8988T (cell line): ENCODE results near the gene UGT1A10.

ENCODE experiments used
- DNase-seq: peaks from one replicate; pipeline ENCODE4 v3.0.0; 2011

Gene UGT1A10

DNA sequence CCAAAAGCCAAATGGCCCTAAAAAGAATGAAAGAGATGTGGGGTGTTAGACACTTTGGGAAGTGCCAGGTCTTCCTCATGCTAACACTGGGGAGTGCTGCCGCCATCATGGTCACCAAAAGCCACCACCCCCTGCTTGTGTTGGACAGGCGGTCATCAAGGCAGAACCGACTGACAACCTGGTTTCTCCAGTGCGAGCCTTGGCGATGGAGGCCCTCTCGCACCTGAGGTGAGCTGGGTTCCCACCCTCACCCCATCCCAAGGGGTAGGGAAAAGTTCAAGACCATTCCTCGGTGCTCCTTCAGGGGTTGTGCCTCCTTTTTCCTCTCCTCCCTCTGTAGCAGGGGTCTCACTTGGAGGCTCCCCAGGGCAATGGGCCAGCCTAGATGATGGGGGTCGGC lies 175.5 kb downstream of the UGT1A10 start:
- no peak for DNase-seq

DNA sequence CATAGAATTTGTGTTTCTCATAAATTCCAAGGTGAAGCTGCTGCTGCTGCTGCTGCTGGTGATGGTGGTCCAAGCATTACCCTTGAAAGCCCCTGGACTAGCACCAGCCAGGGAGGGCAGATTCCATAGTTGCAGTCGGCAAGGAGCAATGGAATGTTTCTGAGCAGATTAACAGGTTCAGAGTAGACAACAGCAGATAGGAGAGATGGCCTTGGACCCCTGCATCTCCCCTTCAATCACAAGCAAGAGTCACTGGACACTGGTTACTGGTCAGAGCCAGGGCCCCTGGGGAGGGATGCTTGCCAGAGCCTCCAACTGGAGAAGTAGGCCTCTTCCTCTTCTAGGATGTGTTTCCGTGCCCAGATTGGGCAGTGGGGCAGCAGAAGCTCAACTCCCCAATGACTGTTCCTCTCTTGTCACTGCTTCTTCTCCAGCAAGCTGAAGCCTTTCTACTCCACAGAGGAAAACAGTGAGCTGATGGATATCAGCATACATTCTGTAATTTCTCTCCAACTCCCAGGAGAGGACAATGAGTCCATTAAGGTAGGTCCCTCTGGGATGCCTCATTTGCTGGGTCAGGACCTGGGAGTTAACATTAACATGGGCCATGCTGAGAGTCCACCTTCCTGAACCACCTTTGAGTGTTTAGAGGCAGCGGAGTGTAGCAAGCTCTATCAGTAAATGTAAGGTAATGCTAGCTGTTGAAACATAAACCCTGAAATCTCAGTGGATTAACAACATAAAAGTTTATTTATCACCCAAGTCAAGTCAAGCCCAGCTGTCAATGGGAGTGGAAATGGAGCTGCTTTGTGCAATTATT lies 177.2 kb downstream of the UGT1A10 start:
- no peak for DNase-seq

DNA sequence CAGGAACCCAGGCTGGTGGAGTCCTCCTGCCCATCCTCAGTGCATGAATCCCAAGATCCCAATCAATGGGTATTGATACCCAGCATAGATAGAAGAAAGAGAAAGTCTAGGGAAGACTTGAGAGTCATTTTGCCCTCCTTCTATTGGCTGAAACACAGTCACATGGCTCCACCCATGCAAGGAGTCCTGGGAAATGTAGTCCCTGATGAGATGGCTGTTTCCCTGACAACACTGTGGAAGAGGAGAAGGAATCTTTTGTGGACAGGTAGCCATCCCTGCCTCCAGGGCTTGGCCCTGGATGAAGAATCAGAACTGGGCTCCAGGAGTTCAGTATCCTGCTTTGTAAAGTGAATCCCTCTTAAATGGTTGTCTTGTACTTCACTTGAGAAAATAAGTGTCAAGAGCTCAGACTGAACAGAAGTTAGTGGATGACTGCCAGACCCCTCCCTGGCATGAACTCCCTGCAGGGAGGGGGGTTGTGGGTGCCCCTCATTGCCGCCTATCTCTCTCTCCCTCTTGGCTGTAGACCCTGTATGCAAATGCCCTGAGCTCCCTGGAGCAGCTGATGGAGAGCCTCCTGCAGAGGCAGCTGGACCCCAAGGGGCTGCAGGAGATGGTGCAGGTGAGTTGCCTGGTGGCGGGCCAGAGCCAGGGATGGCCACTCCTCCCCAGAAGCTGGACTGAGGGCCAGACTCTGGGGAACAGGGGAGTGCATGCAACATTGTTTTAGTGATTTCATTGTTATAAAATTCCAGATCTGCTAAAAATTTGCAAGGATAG lies 178.0 kb downstream of the UGT1A10 start:
- DNase-seq, result peak; percentile 49

DNA sequence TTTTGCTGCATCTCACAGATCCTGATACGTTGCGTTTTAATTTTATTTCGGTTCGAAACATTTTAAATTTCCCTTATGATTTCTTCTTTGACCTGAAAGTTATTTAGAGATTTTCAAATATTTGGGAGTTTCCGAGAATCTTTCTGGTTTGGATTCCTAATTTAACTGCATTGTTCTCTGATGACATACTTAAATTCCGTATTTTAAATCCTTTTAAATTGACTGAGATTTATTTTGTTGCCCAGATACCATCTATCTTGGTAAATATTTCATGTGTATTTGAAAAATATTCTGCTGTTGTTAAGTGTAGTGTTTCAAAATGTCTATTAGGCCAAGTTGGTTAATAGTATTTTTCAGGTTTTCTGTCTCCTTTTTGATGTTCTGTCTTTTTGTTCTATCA lies 179.6 kb downstream of the UGT1A10 start:
- no peak for DNase-seq

DNA sequence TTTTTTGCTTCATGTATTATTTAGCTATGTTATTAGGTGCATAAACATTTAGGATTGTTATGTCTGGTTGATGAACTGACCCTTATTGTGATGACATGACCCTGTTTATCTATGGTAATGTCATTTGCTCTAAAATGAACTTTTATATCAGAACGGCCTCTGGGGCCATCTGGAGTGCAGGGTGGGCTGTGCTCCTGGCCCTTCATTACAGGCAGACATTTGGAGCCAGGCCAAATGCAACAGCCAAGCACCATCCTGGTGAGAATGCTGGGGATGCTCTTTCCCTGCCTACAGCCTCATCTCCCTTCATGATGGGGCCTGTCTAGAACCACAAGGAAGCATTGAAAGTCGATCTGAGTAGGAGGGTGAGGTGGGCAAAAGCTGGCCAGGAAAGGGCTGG lies 180.1 kb downstream of the UGT1A10 start:
- DNase-seq, result no peak

DNA sequence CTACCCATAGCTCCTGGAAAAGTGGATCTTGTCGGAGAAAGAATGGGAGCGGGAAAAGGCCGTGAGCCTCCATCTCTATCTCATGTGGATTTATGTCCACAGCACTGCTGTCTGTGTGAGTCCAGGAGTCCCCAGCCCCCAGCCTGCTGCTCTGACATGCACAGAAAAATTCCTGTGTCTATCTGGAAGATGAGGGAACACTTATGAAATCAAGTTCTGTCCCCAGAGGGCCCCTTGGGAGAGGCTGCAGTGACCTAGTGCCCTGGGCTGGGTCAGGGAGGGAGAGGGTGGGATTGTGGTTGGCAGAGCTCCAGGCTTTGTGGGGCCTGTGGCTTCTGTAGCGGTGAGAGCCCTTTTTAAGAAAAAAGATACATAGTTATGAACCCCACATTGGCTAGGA lies 180.5 kb downstream of the UGT1A10 start:
- no peak for DNase-seq

DNA sequence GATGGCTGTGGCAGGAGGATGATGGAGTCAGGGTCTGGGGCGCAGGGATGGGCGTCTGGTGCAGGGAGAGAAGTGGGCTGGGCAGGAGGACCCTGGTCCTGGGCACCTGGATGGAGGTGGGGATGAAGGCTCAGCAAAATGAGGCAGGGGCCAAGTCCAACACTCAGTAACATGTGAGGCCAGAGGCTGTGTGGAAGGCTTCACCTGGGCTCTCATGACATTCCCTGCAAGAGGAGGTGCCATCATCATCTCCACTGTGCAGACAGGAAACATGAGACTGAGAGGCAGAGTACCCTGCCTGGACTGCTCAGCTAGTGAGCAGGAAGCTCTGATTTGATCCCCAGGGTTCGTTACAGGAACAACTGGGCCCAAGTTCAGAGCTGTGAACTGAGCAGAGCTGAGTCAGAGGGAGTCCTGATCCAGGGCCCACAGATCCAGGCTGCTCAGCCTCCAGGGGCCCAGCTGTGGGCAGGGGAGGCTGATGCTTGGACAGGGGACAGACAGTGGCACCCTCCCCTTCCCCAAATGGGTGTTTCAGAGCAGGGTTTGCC lies 181.2 kb downstream of the UGT1A10 start:
- no peak for DNase-seq

DNA sequence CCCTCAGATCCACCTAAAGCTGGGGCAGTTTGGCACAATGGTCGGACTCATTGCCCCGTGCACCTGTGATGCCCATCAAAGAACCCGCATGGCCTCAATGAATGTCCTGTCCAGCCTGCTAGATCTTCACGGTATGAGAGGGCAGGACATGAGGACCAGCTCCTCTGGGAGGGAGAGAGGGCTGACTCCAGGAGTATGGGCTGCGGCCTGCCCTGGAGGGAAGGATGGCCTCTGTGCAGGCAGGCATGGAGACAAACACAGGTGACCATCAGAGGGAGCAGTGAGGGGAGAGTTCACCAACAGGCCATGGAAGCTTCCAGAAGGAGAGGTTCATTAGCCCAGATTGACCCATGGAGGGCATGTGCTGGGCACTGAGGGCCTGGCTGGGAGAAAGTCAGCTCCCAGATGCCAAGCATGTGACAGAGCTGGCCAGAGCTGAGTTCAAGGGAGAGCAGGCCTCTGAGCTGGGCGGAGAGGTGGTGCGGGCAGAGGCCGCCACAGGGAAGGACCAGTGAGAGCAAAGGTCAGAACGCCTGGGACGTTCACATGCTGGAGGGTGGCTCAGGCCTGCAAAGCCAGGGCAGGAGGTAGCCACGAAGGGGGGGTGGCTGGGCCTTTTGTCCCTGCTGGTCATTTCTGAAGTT lies 181.9 kb downstream of the UGT1A10 start:
- DNase-seq, result no peak

DNA sequence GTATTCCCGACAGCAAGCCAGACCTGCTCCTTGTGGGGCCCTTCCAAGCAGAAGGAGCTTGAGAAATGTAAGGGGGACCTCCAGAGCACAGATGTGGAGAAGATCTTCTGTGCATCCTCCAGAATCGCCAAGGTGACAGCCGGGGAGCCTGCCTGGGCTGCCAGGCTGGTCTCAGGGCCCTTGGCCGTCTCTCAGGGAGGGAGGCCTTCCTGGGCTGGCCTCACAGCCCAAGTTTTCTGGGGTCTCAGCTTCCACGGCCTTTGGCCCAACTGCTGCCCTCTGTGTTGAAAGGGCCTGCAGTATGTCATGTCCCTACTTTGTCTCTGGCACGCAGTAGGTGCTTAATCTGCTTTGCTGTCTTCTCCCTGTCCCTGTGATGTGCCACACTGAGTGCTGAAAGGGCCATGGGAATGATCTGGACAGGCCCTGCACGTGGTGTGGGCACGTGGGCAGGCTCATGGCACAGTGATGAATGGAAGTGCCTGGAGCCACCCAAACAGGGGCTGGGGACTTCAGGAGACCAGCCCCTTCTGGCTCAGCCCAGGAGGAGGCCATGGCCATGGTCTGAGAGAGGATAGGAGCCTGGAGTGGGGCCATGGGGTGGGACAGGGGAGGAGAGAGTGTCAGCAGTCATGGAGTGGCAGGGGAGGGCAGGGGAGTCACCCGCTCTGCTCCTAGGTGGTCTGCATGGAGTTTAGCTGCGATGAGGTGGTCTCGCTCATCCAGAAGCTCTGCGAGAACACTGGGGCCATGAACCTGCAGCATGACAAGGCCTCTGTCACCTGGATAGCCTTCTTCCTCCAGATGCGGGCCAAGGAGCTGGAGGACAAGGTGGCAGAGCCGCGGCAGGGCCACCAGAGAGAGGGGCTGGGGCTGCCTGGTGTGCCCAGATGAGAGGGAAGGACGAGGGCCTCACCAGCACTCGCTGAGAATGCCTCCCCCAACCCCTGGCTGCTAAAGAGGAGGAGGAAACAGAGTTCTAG lies 182.7 kb downstream of the UGT1A10 start:
- DNase-seq, result no peak

DNA sequence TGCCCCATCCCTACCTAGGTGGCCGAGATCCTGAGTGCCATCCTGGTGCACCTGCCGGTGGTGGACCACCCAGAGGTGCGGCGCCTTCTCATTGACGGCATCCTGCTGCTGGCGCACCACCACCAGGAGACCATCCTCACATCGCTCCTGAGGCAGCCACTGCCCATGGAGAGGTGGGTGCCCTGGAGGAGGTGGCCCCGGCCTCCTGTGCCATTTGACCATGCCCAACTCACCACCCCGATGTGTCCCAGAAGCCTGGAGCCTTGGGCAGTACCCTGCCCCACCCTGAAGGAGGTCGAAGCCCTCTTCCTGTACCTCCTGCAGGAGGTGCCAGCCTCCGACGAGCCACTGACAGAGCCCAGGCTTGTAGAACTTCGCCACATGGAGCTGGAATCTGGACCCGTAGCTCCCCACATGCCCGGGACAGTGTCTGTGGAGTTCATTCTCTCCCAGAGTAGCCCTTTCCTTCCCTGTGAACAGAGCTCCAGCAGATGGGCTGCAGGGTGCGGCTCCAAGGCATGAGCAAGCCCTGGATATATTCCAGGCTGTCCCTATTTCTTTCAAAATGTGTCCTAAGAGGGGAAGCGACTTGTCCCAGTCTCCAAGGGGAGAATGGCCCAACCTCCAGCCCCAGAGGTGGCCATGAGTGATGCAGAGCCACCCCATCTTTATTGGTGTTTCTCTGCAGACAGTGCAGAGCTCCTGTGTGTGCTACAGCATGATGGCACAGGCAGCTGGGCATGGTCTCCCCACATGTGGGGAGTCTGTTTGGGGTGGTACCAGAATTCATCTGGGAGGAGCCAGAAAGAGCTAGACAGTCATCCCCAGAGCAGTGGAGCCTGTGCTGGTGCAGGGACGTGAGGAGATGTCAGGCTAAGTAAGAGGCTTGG lies 183.9 kb downstream of the UGT1A10 start:
- no peak for DNase-seq

DNA sequence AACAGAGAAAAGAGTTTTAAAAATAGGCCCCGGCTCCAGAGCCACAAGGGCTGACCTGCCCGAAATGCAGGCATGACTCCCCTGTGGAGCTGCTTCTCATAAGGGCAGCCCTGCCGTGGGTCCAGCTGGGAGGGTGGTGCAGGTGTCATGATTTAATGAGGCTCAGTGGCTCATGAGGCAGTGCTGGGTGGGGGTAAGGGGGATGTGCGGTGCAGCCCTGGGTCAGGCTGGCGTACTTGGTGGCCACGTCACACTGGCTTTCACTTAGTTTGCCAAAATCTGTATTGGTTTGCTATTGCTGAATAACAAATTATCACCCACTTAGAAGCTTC lies 184.5 kb downstream of the UGT1A10 start:
- no peak for DNase-seq

DNA sequence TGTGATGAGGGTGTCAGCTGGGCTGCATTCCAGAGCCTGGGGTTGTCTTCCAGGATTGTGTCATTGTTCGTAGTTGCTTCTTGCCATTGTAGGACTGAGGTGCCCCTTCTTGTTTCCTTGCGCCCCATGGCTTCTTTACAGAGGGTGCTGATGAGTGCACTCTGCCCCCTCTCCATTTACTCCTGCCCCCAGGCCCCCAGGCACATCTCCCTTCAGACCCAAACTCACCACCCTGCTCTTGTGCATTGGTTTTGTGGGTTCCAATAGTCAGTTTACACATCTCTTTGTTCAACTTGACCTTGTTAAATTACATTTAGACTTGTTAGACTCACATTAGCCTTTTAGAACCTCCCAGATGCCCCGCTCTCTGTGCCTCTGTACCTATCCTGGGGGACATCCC lies 184.9 kb downstream of the UGT1A10 start:
- DNase-seq, result no peak

DNA sequence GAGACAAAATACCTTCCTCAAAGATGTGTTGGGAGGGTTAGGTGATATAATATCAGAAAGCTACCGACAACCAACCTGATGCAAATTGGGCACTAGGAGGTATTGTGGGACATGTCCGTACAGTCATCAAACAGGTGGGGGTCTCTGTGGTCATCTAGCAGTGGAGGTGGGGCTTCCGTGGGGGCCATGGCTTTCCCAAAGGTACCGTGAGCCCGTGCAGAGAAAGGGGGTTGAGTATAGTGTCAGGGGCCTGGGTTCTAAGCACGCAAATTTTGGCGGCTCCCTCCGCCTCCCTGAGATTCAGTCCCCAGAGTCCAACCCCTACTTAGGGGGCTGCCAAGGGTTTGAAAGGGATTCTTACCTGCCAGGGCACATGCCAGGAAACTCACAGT lies 185.5 kb downstream of the UGT1A10 start:
- DNase-seq, result no peak

DNA sequence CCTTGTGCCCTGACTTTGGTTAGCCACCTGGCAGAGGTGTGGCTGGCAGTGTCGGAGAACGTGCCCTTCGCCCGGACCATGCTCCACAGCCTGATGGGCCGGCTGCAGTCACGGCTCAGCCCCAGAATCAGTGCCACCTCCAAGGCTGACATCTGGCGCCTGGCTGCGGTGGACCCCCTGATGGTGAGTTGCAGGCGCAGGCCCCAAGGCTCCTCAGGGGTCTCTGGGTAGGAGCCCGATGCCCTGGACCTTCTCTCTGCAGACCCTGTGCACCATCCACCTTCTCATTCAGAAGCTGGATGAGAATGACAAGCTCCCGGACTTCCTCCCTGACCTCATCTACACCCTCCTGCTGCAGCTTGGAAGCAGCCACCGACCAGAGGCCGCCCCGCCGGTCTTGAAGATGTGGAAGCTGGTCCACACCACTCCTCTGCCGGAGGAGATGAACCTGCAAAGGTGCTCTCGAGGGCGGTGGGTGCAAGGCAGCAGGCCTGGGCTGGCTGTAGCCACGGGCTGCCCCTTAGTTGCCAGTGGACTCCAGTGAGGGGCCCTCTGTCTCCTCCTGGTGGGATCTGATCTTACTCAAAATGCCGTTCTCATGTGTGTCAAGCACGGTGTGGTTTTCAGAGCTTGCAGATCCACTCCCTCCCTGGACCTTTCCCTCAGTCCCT lies 186.0 kb downstream of the UGT1A10 start:
- DNase-seq, result no peak
